HG03103 (cell line): ENCODE measurements around the gene CR2.
"Not testable (repeated sequence)": the region's sequence is repeated elsewhere in the genome, so short reads cannot be mapped to it uniquely, and the experiment has no call there.

Experiments
- ATAC-seq: cut with Tn5 transposase; IDR thresholded peaks from one replicate; pipeline ENCODE4 v1.9.1; 2021; ENCODE audit warnings: low read depth; ENCODE audit not compliant: unreplicated experiment

The CR2 gene

DNA sequence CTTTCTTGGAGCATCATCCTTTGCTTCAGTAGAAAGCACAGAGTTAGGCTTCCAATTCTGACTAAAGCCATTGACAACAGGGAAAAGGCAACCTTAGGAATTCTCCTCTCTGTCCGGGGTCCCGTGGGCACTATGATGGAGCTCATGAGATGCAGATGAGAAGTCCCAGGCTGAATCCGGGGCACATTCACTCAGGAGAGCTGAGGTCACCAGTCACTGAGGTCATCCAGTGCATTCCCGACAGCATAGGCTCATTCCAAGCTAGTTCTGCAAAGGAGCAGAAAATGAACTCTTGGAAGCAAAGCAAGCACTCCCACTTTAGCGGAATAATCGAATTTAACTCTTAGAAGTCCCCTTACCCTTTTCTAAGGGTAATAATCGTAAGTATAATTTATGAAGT lies 48.6 kb downstream of the CR2 start:
- ATAC-seq = no peak

DNA sequence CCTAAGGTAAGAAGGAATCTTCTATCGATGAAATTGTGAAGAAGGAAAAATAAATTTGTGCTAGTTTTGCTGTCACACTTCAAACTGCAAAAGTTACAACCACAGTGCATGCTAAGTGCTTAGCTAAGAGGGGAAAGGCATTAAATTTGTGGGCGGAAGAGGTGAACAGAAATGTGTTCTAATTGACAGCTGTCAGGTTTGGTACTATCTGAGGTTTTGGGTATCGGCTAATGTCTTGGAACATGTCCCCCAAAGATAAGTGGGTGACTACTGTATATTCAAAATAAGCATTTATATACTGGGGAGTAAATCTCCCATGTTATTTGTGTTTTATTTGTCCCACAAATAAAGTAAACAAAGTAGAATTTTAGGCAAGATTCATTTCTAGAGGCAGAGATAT lies 49.8 kb downstream of the CR2 start:
- ATAC-seq = no peak

DNA sequence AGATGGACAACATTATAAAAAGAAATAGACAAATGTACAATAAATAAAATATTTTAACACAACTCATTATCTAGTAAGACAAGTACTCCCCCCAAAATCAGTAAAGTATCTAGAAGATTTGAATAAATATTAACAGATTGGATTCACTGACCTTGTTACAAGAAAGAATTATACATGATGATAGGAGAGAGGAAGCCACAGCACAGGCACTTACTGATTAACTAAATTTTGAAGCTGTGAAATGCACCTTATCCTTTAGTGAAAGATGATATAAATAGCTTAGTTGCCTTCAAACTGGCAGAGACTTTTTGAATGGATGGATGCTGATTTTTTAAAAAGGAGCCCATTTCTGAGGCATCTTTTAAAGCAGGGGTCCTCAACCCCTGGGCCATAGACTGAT lies 50.3 kb downstream of the CR2 start:
- ATAC-seq = no peak

DNA sequence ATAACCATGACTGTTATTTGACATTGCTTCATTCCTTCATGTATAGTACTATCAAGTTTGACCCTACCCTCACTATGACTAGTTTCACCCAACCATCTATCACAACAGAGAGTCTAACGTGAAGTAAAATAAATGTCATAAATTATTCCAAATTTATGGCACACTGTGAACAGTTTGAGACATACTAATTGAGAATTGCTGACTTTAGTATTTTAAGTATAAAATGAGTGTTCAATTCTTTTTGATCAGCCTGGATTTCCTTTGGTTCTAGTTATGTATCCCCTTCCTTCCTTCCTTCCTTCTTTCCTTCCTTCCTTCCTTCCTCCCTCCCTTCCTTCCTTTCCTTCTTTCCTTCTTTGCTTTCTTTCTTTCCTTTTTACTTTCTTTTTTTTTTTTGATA lies 56.3 kb downstream of the CR2 start:
- no peak for ATAC-seq

DNA sequence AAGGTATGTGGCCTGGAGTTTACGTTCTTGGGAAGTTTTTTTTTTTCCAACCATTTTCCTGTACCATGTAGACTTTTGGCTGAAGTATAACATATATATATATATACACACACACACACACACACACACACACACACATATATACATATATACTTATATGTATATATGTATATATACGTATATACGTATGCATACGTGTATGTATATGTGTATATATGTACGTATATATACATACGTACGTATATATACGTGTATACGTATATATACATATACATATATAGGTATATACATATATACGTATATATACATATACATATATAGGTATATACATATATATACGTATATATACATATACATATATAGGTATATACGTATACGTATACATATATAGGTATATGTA lies 60.8 kb downstream of the CR2 start:
- no peak for ATAC-seq

DNA sequence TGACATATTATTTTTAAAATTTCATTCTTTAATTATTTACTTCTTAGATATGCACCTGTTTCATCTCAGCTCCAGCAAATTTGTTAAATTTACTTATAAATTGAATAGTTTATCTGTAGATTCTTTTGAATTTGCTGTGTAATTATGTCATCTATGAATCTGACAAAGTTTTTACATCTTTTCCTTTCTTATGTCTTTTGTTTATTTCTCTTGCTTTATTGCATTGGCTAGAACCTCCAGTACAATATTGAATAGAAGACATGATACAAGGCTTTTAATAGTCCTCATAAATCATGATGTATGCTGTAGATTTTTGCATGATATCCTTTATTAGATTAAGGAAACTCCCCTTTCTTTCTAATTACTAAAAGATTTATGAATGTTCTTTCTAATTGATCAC lies 62.6 kb downstream of the CR2 start:
- no peak for ATAC-seq

DNA sequence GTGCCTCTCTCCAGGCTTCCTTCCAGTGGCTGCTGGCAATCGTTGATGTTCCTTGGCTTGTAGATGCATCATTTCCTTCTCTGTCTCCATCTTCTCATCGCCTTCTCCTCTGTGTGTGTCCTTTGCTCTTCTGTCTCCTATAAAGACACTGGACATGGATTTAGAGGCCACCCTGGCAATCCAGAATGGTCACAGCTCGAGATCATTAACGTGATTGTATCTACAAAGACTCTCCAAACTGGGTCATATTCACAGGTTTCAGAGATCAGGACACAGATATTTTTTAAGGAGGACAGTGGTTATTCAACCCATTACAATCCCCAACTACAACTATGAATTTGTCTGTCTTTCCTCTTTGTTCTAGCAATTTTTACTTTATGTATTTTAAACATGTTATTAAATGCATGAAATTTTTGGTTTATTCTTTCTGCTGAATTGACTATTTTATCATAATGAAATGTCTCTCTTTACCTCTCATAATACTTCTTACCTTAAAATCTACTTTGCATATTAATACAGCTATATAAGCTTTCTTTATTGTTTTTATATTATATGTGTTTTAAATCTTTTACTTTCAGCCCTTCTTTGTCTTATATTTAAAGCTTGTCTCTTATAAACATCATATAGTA lies 64.6 kb downstream of the CR2 start:
- no peak for ATAC-seq

DNA sequence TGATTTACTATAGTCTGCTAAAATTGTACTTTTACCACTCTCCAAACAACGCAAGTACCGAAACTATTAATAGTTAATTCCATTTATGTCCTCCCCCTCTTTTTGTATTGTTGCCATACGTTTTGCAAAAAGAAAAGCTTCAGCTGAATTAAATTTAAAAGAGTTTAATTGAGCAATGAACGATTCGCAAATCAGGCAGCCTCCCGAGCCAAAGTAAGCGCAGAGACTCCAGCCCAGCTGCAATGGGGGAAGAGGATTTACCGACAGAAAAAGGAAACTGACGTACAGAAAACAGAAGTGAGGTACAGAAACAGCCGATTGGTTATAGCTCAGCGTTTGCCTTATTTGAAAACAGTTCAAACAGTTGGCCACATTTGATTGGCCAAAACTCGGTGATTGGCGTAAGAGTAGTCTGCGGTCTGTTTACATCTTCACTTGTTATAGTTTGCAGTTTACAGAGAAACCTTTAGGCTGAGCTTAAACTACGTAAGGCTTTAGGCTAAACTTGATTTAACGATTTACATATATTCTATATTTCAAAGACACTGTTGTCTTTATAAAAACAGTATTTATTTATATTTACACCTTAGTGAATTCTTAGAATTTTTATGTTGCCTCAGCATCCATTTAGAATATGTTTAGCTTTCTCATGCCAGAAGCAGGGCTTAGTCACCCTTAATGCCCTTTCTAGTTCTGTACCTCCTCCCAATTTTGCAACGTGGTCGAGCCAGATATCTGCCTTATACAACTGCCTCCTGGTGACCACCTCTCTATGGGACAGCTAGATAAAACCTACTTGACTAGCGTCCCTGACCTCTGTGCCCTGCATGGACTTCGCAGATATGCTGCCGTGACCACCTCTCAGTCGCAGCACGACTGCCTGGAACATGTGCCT lies 65.6 kb downstream of the CR2 start:
- no peak for ATAC-seq

DNA sequence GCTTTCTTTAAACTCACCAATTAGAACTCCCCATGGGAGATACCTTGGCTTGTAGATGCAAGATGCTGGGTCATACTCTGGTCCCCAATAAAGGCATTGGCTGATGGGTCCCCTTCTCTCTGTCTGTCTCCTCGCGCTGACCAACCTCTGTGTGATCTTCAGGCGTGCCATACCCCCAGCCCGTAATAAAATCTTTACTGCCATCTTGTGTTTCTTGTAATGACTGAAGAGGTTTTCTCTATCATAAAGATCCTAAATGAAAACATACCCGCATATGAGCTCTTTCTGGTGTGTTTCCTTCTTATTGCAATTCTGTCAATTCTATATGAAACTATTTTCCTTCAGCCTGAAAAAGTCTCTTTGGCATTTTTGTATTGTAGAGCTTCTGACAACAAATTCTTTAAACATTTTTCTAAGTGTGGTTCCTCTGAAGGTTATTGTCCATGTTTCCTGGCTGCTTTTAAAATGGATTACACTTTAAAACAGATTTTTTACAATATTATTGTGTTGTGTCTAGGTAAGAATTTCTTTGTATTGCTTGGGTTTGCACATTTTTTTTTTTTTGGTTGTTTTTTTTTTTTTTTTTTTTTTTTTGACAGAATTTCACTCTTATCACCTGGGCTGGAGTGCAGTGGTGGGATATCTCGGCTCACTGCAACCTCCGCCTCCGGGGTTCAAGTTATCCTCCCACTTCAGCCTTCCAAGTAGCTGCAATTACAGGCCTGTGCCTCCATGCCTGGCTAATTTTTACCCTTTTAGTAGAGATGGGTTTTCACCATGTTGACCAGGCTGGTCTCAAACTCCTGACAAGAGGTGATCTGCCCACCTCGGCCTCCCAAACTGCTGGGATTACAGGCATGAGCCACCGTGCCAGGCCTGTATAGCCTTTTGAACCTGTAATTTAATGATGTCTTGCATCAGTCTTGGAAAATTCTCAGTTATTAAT lies 66.5 kb downstream of the CR2 start:
- ATAC-seq = not testable (repeated sequence)

DNA sequence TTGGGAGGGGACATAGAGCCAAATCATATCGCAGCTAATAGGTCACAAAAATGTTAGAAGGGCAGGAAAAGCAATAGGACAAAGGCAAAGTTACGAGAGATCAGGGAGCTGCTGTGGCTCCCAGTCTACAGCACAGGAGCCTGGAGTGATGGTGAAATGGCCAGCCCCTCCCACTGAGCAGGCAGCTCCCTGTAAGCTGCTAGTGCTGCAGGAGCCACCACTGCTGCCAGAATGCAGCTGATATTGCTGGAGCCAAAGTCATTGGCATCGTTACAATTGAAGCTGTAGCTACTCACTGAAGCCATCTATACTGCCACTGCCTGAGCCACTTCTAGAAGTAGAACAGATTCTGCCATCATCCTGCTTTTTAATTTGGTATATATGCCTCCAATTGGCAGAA lies 71.1 kb downstream of the CR2 start:
- not testable (repeated sequence) for ATAC-seq

DNA sequence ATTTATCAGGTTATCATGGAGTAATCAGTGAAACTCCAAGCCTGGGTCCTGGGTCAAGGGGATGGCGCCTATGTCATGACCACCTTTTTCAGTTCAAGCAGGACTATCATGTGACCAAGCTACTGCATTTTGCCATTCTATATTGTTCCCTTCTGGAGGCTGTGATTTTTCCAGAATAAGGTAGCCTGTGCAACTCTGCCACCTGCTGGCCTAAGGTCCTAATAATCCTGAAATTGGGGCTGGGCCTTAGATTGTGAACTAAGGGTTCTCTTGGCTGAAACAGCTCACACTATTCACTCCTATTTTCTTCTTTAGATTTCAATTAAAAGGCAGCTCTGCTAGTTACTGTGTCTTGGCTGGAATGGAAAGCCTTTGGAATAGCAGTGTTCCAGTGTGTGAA lies 74.3 kb downstream of the CR2 start:
- ATAC-seq = not testable (repeated sequence)

DNA sequence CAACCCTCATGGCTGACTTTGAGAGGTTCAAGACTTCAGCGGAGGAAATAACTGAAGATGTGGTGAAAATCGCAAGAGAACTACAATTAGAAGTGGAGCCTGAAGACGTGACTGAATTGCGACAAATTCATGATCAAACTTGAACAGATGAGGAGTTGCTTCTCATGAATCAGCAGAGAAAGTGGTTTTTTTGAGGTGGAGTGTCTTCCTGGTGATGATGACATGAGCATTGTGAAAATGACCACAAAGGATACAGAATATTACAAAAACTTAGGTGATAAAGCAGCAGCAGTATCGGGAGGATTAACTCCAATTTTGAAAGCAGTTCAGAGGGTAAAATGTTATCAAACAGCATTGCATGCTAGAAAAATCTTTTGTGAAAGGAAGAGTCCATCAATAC lies 82.1 kb downstream of the CR2 start:
- ATAC-seq = not testable (repeated sequence)
